COR-L47 (cell line): ENCODE results near the gene CCDC102B.
"Not testable (repeated sequence)": the region's sequence is repeated elsewhere in the genome, so short reads cannot be mapped to it uniquely, and the experiment has no call there.

Experiments used
- DNase-seq: peaks from one replicate; lab custom pipeline; 2025; lab: John Stamatoyannopoulos, UW

CCDC102B gene

GRCh38 chr18:68979737-68980136 lies 181.9 kb downstream of the CCDC102B start:
- no peak for DNase-seq

GRCh38 chr18:68983126-68983525 lies 185.2 kb downstream of the CCDC102B start:
- no peak for DNase-seq

GRCh38 chr18:68984342-68984741 lies 186.5 kb downstream of the CCDC102B start:
- no peak for DNase-seq

- DNase-seq: no peak
Measured at GRCh38 chr18:68985172-68985820, 187.4 kb downstream of the CCDC102B start.

GRCh38 chr18:68991286-68991685 lies 193.4 kb downstream of the CCDC102B start:
- DNase-seq: no peak

GRCh38 chr18:68992719-68993482 lies 195.0 kb downstream of the CCDC102B start:
- DNase-seq: no peak

- DNase-seq: no peak
Measured at GRCh38 chr18:68995675-68996074, 197.8 kb downstream of the CCDC102B start.

- DNase-seq: no peak
Measured at GRCh38 chr18:68997845-68998244, 200.0 kb downstream of the CCDC102B start.

GRCh38 chr18:69000366-69000765 lies 202.5 kb downstream of the CCDC102B start:
- DNase-seq: no peak

GRCh38 chr18:69002233-69002632 lies 204.4 kb downstream of the CCDC102B start:
- no peak for DNase-seq

GRCh38 chr18:69006212-69006611 lies 208.3 kb downstream of the CCDC102B start:
- not testable (repeated sequence) for DNase-seq

- DNase-seq: no peak
Measured at GRCh38 chr18:69008538-69008937, 210.7 kb downstream of the CCDC102B start.

- DNase-seq: no peak
Measured at GRCh38 chr18:69021211-69021805, 223.4 kb downstream of the CCDC102B start.

- peak; percentile 58 for DNase-seq
Measured at GRCh38 chr18:69022426-69022825, 224.5 kb downstream of the CCDC102B start.

GRCh38 chr18:69031571-69031970 lies 233.7 kb downstream of the CCDC102B start:
- DNase-seq: no peak

- no peak for DNase-seq
Measured at GRCh38 chr18:69032009-69032408, 234.1 kb downstream of the CCDC102B start.

GRCh38 chr18:69035756-69036155 lies 237.9 kb downstream of the CCDC102B start:
- DNase-seq: no peak

GRCh38 chr18:69044215-69044614 lies 246.3 kb downstream of the CCDC102B start:
- no peak for DNase-seq

GRCh38 chr18:69064063-69064462 lies 266.2 kb downstream of the CCDC102B start:
- no peak for DNase-seq

- DNase-seq: no peak
Measured at GRCh38 chr18:69067048-69067447, 269.2 kb downstream of the CCDC102B start.

- DNase-seq: no peak
Measured at GRCh38 chr18:69071680-69072079, 273.8 kb downstream of the CCDC102B start.

GRCh38 chr18:69081846-69082245 lies 284.0 kb downstream of the CCDC102B start:
- no peak for DNase-seq

GRCh38 chr18:69082499-69082898 lies 284.6 kb downstream of the CCDC102B start:
- no peak for DNase-seq
